HAP-1 (cell line): ENCODE results near the gene RMND5B.

Experiments used
- DNase-seq, 2 experiments: peaks; one replicate each; pipeline ENCODE4 v3.0.0-alpha.2; 2016 to 2020; ENCODE audit warnings: low spot score in 2 of 2
- H3K27me3 ChIP-seq: fragments of 250-450 bp; sonication (Bioruptor Pico); 2 replicates; pipeline ENCODE4 v1.5.1; 2020; ENCODE audit warnings: low read depth, mild to moderate bottlenecking, moderate library complexity
- H3K36me3 ChIP-seq: fragments of 250-450 bp; sonication (Bioruptor Pico); replicated peaks from 2 replicates; pipeline ENCODE4 v1.5.1; 2020; ENCODE audit warnings: mild to moderate bottlenecking
- H3K4me1 ChIP-seq: fragments of 250-450 bp; sonication (Bioruptor Pico); 2 replicates; pipeline ENCODE4 v1.5.1; 2020; ENCODE audit warnings: mild to moderate bottlenecking
- H3K4me3 ChIP-seq: fragments of 250-450 bp; sonication (Bioruptor Pico); 2 replicates; pipeline ENCODE4 v1.5.1; 2020; ENCODE audit warnings: mild to moderate bottlenecking, moderate library complexity
- H3K9me3 ChIP-seq: fragments of 250-450 bp; sonication (Bioruptor Pico); 2 replicates; pipeline ENCODE4 v1.5.1; 2020; ENCODE audit warnings: mild to moderate bottlenecking, moderate library complexity
- in situ Hi-C: fragments of 300-500 bp; cut with MboI; formaldehyde crosslinking; loops from 3 replicates; pipeline ENCODE4 v1.14.3; 2020; ENCODE audit warnings: low sequenced_read_pairs, inconsistent platforms, mixed read lengths

The RMND5B gene

GRCh38 chr5:178150977-178151734 is 20.3 kb downstream of the RMND5B start:
- in situ Hi-C loops, result no loop called here
- no peak for DNase-seq
- no peak overlapping the region for H3K4me3 ChIP-seq
- H3K4me1 ChIP-seq, result peaks cover 7% of the 10 kb centered on the region
- H3K27me3 ChIP-seq, result no peaks in the 10 kb centered on the region
- no peaks in the 10 kb centered on the region for H3K9me3 ChIP-seq
- peaks cover 64% of the 10 kb centered on the region for H3K36me3 ChIP-seq

GRCh38 chr5:178152491-178153444 is 22.0 kb downstream of the RMND5B start:
- H3K36me3 ChIP-seq, result peaks cover 48% of the 10 kb centered on the region
- no peak for DNase-seq

GRCh38 chr5:178153530-178154340 is 22.9 kb downstream of the RMND5B start, which contains the start of gene NHP2:
TSS of gene NHP2 (minus strand) at chr5:178153885. CDS start at chr5:178153817, 68 bp downstream.
- Histone ChIP-seq H3K4me3 (peak within 1 kb of the TSS; percentile 97), H3K36me3 (peaks cover 38% of the 10 kb centered on the region), H3K4me1 (peaks cover 7% of the 10 kb centered on the region), H3K9me3 (no peaks in the 10 kb centered on the region), H3K27me3 (no peaks in the 10 kb centered on the region)
- in situ Hi-C loops, result no loop called here
- peak; percentile 95 to 99 for DNase-seq

More at GRCh38 chr5:178152491-178153444, 22.0 kb downstream of the RMND5B start:
- H3K4me1 ChIP-seq, result peaks cover 7% of the 10 kb centered on the region
- in situ Hi-C loops, result no loop called here
- no peaks in the 10 kb centered on the region for H3K9me3 ChIP-seq
- no peaks in the 10 kb centered on the region for H3K27me3 ChIP-seq
- peak overlapping the region; percentile 97 for H3K4me3 ChIP-seq

- in situ Hi-C loops, result no loop called here
- H3K4me1 ChIP-seq, result peaks cover 7% of the 10 kb centered on the region
- DNase-seq, result no peak
- H3K27me3 ChIP-seq, result no peaks in the 10 kb centered on the region
- H3K9me3 ChIP-seq, result no peaks in the 10 kb centered on the region
- peaks cover 25% of the 10 kb centered on the region for H3K36me3 ChIP-seq
- no peak overlapping the region for H3K4me3 ChIP-seq
Observed at GRCh38 chr5:178155065-178155464, 24.3 kb downstream of the RMND5B start.

- Histone ChIP-seq H3K9me3 (no peaks in the 10 kb centered on the region), H3K27me3 (no peaks in the 10 kb centered on the region), H3K4me3 (no peak overlapping the region), H3K4me1 (peaks cover 6% of the 10 kb centered on the region; the same call in 1 of the 2 replicates), H3K36me3 (no peaks in the 10 kb centered on the region)
- in situ Hi-C loops, result loop anchor here (5.0 to 10.0 kb wide), 2 partner anchors 78 to 555 kb away; partner anchors contain the start of gene B4GALT7
- no peak for DNase-seq
Observed at GRCh38 chr5:178160176-178160575, 29.4 kb downstream of the RMND5B start.

GRCh38 chr5:178162481-178162880 is 31.7 kb downstream of the RMND5B start:
- Histone ChIP-seq H3K4me3 (no peak overlapping the region), H3K9me3 (no peaks in the 10 kb centered on the region), H3K36me3 (no peaks in the 10 kb centered on the region), H3K4me1 (peaks cover 6% of the 10 kb centered on the region; the same call in 1 of the 2 replicates), H3K27me3 (no peaks in the 10 kb centered on the region)
- in situ Hi-C loops, result loop anchor here (5.0 to 10.0 kb wide), 2 partner anchors 80 to 558 kb away; partner anchors contain the start of gene B4GALT7
- DNase-seq, result no peak

GRCh38 chr5:178163772-178164735 is 33.2 kb downstream of the RMND5B start:
- in situ Hi-C loops, result loop anchor here (5.0 to 10.0 kb wide), 2 partner anchors 82 to 559 kb away; partner anchors contain the start of gene B4GALT7
- no peaks in the 10 kb centered on the region for H3K27me3 ChIP-seq
- H3K9me3 ChIP-seq, result no peaks in the 10 kb centered on the region; the same call in 1 of the 2 replicates
- H3K36me3 ChIP-seq, result no peaks in the 10 kb centered on the region
- no peak overlapping the region for H3K4me3 ChIP-seq
- peaks cover 6% of the 10 kb centered on the region; the same call in 1 of the 2 replicates for H3K4me1 ChIP-seq
- DNase-seq, result peak; percentile 66 to 93

GRCh38 chr5:178165581-178165980 is 34.8 kb downstream of the RMND5B start:
- in situ Hi-C loops, result loop anchor here (10.0 kb wide), 1 partner anchor 561 kb away; the partner anchor contains the start of gene B4GALT7
- no peaks in the 10 kb centered on the region; the same call in 1 of the 2 replicates for H3K9me3 ChIP-seq
- no peak for DNase-seq
- H3K27me3 ChIP-seq, result 0 out of 2 replicates have a peak, but pooled peaks cover 4% of the 10 kb centered on the region
- peaks cover 6% of the 10 kb centered on the region; the same call in 1 of the 2 replicates for H3K4me1 ChIP-seq
- no peak overlapping the region for H3K4me3 ChIP-seq
- H3K36me3 ChIP-seq, result no peaks in the 10 kb centered on the region

- Histone ChIP-seq H3K9me3 (no peaks in the 10 kb centered on the region; the same call in 1 of the 2 replicates), H3K36me3 (no peaks in the 10 kb centered on the region), H3K27me3 (0 out of 2 replicates have a peak, but pooled peaks cover 4% of the 10 kb centered on the region), H3K4me1 (no peaks in the 10 kb centered on the region), H3K4me3 (no peak overlapping the region)
- no peak for DNase-seq
- in situ Hi-C loops, result no loop called here
Observed at GRCh38 chr5:178170455-178170854, 39.6 kb downstream of the RMND5B start.

- in situ Hi-C loops, result no loop called here
- Histone ChIP-seq H3K4me1 (no peaks in the 10 kb centered on the region), H3K36me3 (no peaks in the 10 kb centered on the region), H3K4me3 (no peak overlapping the region), H3K9me3 (no peaks in the 10 kb centered on the region), H3K27me3 (0 out of 2 replicates have a peak, but pooled peaks cover 4% of the 10 kb centered on the region)
- DNase-seq, result no peak
Observed at GRCh38 chr5:178174456-178174855, 43.6 kb downstream of the RMND5B start.

GRCh38 chr5:178176791-178177190 is 46.0 kb downstream of the RMND5B start:
- no peak overlapping the region for H3K4me3 ChIP-seq
- H3K36me3 ChIP-seq, result no peaks in the 10 kb centered on the region
- no peaks in the 10 kb centered on the region for H3K27me3 ChIP-seq
- in situ Hi-C loops, result no loop called here
- DNase-seq, result no peak
- no peaks in the 10 kb centered on the region for H3K9me3 ChIP-seq
- H3K4me1 ChIP-seq, result no peaks in the 10 kb centered on the region

- Histone ChIP-seq H3K4me1 (no peaks in the 10 kb centered on the region), H3K4me3 (no peak overlapping the region), H3K27me3 (no peaks in the 10 kb centered on the region), H3K9me3 (no peaks in the 10 kb centered on the region), H3K36me3 (no peaks in the 10 kb centered on the region)
- DNase-seq, result no peak
- in situ Hi-C loops, result no loop called here
Observed at GRCh38 chr5:178177569-178177968, 46.8 kb downstream of the RMND5B start.
